Thyroid gland (tissue), 4 donors: Measurements from ENCODE around the gene FAM89B. TPM values are rescaled to one million over a fixed set of nuclear protein-coding genes. Genes with fewer than 3 reads are reported as not detected.

Experiments used
- DNase-seq, 2 donors: peaks; one replicate each; pipeline ENCODE4 v3.0.0-alpha.2; 2019
- H3K27ac ChIP-seq, 3 donors: fragments of 200-600 bp; sonication (generic); 1 replicate in 2 of 3; 2 replicates in 1 of 3; pipeline ENCODE4 v1.5.1; 2016 to 2019; ENCODE audit warnings: mild to moderate bottlenecking in 1 of 3, moderate library complexity in 1 of 3
- H3K27me3 ChIP-seq: fragments of 200-600 bp; sonication (generic); one replicate; pipeline ENCODE4 v1.5.1; 2019
- H3K36me3 ChIP-seq, 2 donors: fragments of 200-600 bp; sonication (generic); one replicate each; pipeline ENCODE4 v1.5.1; 2016 to 2019
- H3K4me1 ChIP-seq, 2 donors: fragments of 200-600 bp; sonication (generic); one replicate each; pipeline ENCODE4 v1.5.1; 2017 to 2019
- H3K4me3 ChIP-seq, 3 donors: fragments of 200-600 bp; sonication (generic); replicated peaks in 1 of 3; 1 replicate in 2 of 3; 2 replicates in 1 of 3; pipeline ENCODE4 v1.5.1; 2016; ENCODE audit warnings: mild to moderate bottlenecking in 1 of 3
- H3K9me3 ChIP-seq: fragments of 200-600 bp; sonication (generic); one replicate; pipeline ENCODE4 v1.5.1; 2017
- CTCF ChIP-seq, 6 experiments: fragments of 200-600 bp in 3 of 6; fragments of 450-650 bp in 3 of 6; sonication (generic) in 3 of 6; IDR thresholded peaks; one replicate each; pipeline ENCODE4 v1.5.1; 2016 to 2019; ENCODE audit warnings: antibody characterized with exemption in 6 of 6, mild to moderate bottlenecking in 2 of 6, inconsistent platforms in 1 of 6, moderate library complexity in 1 of 6
- POLR2A ChIP-seq, 2 donors: fragments of 450-650 bp; IDR thresholded peaks; one replicate each; pipeline ENCODE4 v1.6.1; 2017; ENCODE audit warnings: antibody characterized with exemption in 2 of 2, mild to moderate bottlenecking in 2 of 2, moderate library complexity in 1 of 2
- WGBS, 2 donors: methylation state at CpG; one replicate each; pipeline ENCODE4 v1.1.5; 2017; 5-methylcytosine and 5-hydroxymethylcytosine counted together
- intact Hi-C: fragments of 100-400 bp; cut with DNase I; formaldehyde crosslinking; loops from one replicate; pipeline ENCODE4 v1.15.1; 2023
- total RNA-seq, 4 donors: library from RNA; depleted of rRNA; stranded (reverse); fragments of >200 nt; gene quantifications; one replicate each; pipeline ENCODE4 v1.2.3, GENCODE V29; 2016

The FAM89B gene
- total RNA-seq, 4 donors from 2014 or later = 26.9 to 55.5 (median 43.2) TPM

DNA sequence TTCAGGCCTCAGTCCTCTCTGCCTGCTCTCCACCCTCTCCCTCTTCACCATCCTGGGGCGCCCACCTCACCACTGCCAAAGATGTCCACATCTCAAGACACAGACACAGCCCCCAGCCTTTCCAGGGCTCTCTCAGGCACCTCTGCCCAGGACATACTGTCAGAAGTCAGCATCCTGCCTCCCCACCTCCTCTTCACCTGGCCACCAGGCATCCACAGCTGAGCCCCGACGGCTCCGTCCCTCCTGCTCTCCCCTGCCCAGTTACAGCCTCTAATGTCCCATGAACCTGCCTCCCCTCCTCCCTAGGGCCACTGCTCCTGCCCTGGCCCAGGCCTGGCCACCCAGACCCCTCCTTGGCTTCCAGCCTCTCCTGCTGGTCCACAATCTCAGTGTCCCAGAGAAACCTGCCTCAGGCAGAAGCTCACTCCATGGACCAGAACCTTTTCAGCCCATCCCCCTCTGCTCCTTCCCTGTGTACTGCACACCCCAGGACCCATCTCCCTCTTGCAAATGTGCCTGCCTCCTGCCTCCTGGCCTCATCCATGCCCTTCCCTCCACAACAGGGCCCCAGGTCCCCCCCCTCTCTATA is 17.4 kb upstream of the FAM89B start:
- TF ChIP-seq POLR2A (IDR thresholded peaks at IDR 0.05) = no peak
- TF ChIP-seq CTCF (IDR thresholded peaks at IDR 0.05) = no peak
- DNase-seq = no peak
- no peaks in the 10 kb centered on the region for H3K9me3 ChIP-seq
- no peak overlapping the region for H3K4me3 ChIP-seq
- no peaks in the 10 kb centered on the region for H3K36me3 ChIP-seq
- intact Hi-C loops = no loop called here
- H3K4me1 ChIP-seq = peaks cover 38 to 66% of the 10 kb centered on the region in 2 donors
- 70 to 93% methylated on average over 4 of the region's 4 CpGs for WGBS, 2 donors
- H3K27me3 ChIP-seq = no peaks in the 10 kb centered on the region
- peak overlapping the region in 2 of 3 donors; percentile 94 to 97 for H3K27ac ChIP-seq

- no peaks in the 10 kb centered on the region for H3K9me3 ChIP-seq
- 60 to 79% methylated on average over 1 to 3 of the region's 6 CpGs for WGBS, 2 donors
- DNase-seq = peak in 1 of 2 donors; percentile 45
- peaks cover 47 to 74% of the 10 kb centered on the region in 2 donors for H3K4me1 ChIP-seq
- peak overlapping the region in 2 of 3 donors; percentile 94 to 97 for H3K27ac ChIP-seq
- H3K36me3 ChIP-seq = no peaks in the 10 kb centered on the region
- no peaks in the 10 kb centered on the region for H3K27me3 ChIP-seq
- no peak overlapping the region for H3K4me3 ChIP-seq
- TF ChIP-seq CTCF (IDR thresholded peaks at IDR 0.05) (no peak), POLR2A (IDR thresholded peaks at IDR 0.05) (no peak)
- intact Hi-C loops = no loop called here
These were observed 16.6 kb upstream of the FAM89B start for GRCh38 chr11:65555693-65556231.

GRCh38 chr11:65556470-65557279 is 15.7 kb upstream of the FAM89B start:
- H3K4me1 ChIP-seq = peaks cover 48 to 70% of the 10 kb centered on the region in 2 donors

DNA sequence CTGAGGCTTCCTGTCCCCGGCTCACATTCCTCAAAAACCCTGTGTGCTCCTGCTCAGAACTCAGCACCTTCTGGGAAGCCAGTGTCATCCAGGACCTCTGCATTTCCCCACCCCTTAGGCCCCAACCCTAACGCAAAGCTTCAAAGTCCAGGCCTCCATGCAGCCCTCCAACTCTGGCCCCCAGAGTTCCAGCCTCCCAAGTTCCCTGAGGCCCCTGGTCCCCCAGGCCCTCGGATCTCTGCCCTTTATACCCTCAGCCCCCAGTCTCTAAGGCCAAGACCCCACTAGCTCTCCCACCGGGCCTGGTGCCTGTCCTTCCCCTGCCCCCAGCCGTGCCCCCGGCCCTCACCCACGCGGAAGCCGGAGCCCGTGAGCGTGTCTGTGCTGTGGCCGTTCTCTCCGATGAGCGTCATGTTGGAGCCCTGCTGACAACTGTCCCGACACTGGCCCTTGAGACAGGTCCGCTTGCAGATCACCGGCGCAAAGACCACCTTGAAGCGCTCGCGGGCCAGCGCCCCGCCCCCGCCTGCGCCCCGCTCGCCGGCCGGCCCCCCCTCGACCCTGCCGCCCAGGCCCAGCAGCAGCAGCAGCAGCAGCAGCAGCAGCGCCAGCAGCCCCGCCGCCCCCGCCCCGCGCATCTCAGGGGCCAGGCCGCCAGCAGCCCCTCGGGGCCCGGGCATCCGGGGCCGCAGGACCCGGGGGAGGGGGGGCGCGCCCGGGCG is 14.9 kb upstream of the FAM89B start:
- DNase-seq = peak in 1 of 2 donors; percentile 44
- Histone ChIP-seq H3K4me1 (peaks cover 48 to 62% of the 10 kb centered on the region in 2 donors), H3K36me3 (no peaks in the 10 kb centered on the region), H3K27me3 (no peaks in the 10 kb centered on the region), H3K4me3 (peak overlapping the region in 2 of 3 donors; percentile 20 to 55), H3K9me3 (no peaks in the 10 kb centered on the region), H3K27ac (peak overlapping the region; percentile 94 to 100 (median 97))
- intact Hi-C loops = no loop called here
- 5 to 8% methylated on average over 17 to 23 of the region's 47 CpGs for WGBS, 2 donors
- TF ChIP-seq CTCF (IDR thresholded peaks at IDR 0.05) (no peak), POLR2A (IDR thresholded peaks at IDR 0.05) (no peak)

More at GRCh38 chr11:65556470-65557279, 15.7 kb upstream of the FAM89B start:
- peak overlapping the region; percentile 94 to 100 (median 97) for H3K27ac ChIP-seq
- H3K27me3 ChIP-seq = no peaks in the 10 kb centered on the region
- intact Hi-C loops = no loop called here
- peak in 1 of 2 donors; percentile 49 for DNase-seq
- H3K36me3 ChIP-seq = no peaks in the 10 kb centered on the region
- TF ChIP-seq CTCF (IDR thresholded peaks at IDR 0.05) (no peak), POLR2A (IDR thresholded peaks at IDR 0.05) (no peak)
- no peaks in the 10 kb centered on the region for H3K9me3 ChIP-seq
- peak overlapping the region in 1 of 3 donors; percentile 55 for H3K4me3 ChIP-seq
- WGBS, 2 donors = 75 to 82% methylated on average over 10 to 12 of the region's 12 CpGs
